GM15510 (cell line): Measurements from ENCODE around the gene GLT6D1.

Experiments
- POLR2A ChIP-seq: IDR thresholded peaks from 3 replicates; pipeline ENCODE4 v1.6.1; 2011; ENCODE audit warnings: borderline replicate concordance; ENCODE audit not compliant: insufficient read length; ENCODE audit errors: extremely low read depth

The GLT6D1 gene

DNA sequence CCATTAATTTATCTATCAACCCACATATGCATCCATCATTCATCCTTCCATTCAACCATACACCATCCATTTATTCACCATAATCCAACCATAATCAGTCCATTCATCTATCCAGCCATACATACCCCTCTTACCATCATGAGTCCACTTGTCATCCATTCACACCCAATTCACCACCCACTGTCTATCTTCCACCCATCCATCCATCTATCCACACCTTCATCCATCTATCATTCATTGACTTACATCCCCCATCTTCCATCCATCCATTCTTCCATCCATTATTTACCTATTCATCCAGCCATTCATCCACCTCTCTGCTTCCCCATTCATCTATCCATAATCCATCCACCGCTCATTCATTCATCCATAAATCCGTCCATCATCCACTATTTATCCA lies 60.0 kb downstream of the GLT6D1 start:
- TF ChIP-seq POLR2A: no peak

DNA sequence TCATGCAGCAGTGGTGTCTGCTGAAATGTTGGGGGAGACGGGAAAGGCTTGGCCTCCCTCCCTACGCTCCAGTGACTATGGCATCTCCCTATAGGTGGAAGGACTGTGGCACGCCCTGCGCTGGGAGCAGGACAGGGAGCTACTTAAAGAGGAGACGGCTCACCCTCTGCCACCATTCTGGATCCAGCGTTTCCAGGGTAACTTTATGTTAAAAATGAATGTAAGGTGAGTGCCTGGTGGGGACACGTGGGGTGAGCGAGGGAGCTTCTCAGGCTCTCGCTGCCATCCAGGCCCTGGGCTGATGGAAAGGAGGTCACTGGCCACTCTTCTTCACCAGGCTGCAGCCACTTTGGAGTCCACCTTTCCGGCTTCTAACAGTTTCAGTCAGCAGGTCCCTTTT lies 62.1 kb downstream of the GLT6D1 start:
- no peak for TF ChIP-seq POLR2A

DNA sequence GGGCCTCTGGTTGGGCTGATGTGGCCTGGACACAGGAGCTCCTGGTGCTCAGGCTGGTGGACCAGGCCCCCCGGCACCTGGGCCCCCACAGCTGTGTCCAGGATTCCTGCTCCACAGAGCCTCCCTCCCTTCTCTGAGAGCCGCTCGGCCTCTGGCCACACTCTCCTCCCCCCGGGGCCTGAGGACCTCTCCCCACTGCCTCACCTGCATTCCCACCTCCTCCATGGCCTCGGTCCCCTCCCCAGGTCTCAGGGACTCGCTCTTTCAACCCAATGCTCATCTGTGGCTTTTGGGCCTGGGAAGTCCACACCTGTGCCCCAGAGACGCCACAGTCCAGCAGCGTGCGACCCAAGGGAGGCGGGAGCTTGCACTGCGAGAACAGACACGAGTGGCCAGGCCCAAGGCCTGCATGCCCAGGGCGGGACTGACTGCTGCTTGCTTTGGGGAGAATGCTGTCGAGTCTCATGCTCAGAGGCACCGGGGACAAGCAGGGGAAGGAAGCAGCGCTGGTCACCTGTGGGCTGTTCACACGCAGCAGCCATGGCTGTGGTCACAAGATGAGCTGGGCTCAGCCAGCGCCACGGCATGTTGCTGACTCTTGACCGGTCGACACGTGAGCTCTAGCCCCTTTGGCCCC lies 63.2 kb downstream of the GLT6D1 start:
- no peak for TF ChIP-seq POLR2A

DNA sequence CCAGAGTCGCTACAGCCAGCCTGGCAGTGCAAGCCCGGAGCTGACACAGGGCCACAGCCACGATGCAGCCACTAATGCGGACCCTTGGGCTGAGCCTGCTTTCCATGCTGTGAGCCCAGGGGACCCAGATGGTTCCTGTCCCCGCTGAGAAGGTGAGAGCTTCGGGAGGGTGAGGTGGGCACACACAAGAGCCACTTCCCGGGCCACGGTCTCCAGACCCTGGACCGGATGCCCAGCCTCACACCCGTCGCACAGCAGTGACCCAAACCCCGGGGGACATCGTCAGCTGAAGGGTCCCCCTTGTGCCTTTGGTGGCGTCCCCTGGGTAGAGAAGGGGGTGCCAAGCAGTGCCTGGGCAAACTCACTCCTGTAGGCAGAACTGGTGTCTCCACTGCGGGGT lies 64.4 kb downstream of the GLT6D1 start:
- TF ChIP-seq POLR2A: no peak

DNA sequence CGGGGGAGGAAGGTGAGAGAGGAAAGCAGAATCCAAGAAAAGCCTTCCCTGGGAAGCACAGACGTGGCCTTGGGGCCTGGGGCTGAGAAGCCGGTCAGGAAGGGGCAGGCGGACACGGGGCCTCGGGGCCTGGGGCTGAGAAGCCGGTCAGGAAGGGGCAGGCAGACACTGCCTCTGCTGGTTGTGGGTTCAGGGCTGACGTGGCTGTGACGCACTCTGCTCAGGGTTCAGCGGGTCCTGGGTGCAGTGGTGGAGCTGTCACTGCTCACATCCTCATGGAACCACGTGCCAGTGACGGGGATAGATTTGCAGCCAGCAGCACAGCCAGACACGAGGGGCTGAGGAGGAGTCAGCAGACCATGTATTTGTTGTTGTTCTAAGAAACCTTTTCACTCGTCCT lies 65.0 kb downstream of the GLT6D1 start:
- TF ChIP-seq POLR2A: no peak
